22Rv1 (cell line): ENCODE measurements around the gene MRPL58.
A peak's percentile ranks its signal among the peaks of the same experiment; 100 is the strongest.
"Not testable (repeated sequence)": the region's sequence is repeated elsewhere in the genome, so short reads cannot be mapped to it uniquely, and the experiment has no call there.

Source experiments
- H3K27ac ChIP-seq: fragments of 450-650 bp; 2 replicates; pipeline ENCODE4 v1.5.1; 2017
- ZFX ChIP-seq: fragments of 450-650 bp; IDR thresholded peaks from 2 replicates; pipeline ENCODE4 v1.6.1; 2017; ENCODE audit warnings: antibody characterized with exemption, borderline replicate concordance
- TF ChIP-seq, protein P1 (sequence below): fragments of 450-650 bp; IDR thresholded peaks from 2 replicates; pipeline ENCODE4 v1.5.1; 2017; ENCODE audit warnings: mild to moderate bottlenecking

Gene MRPL58

DNA sequence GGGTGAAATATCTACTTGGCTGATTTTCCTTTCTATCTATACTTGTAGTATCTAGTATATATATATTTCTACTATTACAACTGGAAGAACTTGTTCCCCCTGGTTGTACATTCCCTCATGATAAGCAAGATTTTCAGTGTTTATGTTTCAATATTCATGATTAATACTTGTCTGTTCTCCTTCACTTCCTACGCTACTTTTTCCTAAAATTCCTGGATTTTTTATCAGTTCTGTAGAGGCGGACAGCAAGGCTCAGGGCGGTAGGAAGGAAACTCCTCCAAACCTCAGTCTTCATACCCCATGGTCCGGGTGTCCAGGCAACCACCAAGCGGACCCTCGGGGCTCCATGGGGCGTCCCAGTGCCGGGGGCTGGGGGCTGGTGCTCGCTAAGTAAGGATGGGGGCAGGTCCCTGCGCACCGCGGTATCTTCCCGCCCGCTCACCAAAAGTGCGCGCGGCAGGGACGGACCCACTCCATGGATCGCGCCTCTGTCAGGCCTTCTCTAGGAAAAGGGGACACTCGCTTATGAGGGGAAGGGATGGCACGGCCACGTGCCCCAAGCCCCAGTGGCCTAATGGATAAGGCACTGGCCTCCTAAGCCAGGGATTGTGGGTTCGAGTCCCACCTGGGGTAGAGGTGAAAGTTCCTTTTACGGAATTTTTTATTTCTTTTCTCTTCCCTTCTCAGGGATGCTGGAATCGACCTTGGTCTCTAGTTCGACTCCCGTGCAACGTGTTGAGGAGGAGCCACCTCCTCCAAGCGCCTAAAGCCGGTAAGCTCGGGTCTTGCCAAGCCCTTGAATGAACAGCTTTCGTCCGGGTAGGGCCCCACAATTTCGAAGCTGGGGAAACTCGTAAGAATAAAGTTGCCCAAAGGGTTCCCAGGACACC lies 21.1 kb downstream of the MRPL58 start:
- peak overlapping the region; percentile 96 for H3K27ac ChIP-seq
- TF ChIP-seq, protein P1, sequence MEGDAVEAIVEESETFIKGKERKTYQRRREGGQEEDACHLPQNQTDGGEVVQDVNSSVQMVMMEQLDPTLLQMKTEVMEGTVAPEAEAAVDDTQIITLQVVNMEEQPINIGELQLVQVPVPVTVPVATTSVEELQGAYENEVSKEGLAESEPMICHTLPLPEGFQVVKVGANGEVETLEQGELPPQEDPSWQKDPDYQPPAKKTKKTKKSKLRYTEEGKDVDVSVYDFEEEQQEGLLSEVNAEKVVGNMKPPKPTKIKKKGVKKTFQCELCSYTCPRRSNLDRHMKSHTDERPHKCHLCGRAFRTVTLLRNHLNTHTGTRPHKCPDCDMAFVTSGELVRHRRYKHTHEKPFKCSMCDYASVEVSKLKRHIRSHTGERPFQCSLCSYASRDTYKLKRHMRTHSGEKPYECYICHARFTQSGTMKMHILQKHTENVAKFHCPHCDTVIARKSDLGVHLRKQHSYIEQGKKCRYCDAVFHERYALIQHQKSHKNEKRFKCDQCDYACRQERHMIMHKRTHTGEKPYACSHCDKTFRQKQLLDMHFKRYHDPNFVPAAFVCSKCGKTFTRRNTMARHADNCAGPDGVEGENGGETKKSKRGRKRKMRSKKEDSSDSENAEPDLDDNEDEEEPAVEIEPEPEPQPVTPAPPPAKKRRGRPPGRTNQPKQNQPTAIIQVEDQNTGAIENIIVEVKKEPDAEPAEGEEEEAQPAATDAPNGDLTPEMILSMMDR, result 0 out of 2 replicates have a peak, but pooled peaks have one; percentile 5
- TF ChIP-seq ZFX, result no peak

DNA sequence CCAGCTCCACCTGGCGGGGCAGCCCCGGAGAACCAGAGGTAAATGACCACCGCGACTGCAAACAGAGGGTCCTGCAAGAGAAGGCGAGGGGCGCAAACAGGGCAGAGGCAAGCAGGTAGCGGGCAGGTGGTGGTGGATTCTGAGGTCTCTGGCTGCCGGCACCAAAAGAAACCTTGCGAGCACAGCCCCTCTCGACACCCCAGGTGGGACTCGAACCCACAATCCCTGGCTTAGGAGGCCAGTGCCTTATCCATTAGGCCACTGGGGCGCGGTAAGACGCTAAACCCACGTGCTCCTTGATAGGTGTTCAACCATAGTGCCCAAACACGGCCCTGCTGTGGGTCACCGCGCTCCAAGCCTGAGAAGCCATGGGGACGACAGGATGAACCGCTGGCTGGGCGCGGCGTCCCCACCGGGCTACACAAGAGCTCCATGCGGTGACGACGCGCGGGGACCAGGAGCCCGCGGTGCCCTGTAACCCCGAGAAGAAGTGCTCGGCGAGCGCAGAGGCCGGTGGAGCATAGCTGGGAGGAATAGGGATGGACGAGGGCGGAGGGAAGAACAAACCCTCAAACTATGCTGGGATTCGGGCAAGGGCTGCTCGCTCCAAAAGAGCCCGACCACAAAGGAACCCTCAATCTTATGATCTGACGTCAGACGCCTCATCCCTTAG lies 21.9 kb downstream of the MRPL58 start:
- peak overlapping the region; percentile 96 for H3K27ac ChIP-seq
- TF ChIP-seq, protein P1, result no peak
- no peak for TF ChIP-seq ZFX

DNA sequence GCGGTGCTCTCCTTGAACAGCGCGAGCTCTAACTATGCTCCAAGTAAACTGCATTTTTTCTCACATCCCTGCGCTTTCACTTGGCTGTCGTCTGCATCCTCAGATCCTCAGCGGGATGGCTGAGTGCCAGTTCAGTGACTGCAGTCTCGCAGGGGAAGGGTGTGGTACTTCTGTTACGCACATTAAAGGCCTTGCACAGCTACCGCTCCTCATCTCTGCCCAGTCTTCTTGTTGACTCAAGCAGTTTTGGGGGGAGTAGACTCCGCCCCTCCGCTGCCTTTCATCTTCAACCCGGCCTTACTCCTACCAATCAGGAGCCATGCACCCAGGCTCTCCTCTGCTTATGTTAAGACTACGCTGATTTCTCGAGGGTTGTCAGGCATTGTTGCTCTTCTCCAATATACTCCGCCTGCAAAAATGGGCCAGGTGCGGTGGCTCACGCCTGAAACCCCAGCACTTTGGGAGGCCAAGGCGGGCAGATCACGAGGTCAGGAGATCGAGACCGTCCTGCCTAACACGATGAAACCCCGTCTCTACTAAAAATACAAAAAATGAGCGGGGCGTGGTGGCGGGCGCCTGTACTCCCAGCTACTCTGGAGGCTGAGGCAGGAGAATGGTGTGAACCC lies 24.3 kb downstream of the MRPL58 start:
- TF ChIP-seq, protein P1, result no peak
- no peak for TF ChIP-seq ZFX
- peak overlapping the region; percentile 96 for H3K27ac ChIP-seq

DNA sequence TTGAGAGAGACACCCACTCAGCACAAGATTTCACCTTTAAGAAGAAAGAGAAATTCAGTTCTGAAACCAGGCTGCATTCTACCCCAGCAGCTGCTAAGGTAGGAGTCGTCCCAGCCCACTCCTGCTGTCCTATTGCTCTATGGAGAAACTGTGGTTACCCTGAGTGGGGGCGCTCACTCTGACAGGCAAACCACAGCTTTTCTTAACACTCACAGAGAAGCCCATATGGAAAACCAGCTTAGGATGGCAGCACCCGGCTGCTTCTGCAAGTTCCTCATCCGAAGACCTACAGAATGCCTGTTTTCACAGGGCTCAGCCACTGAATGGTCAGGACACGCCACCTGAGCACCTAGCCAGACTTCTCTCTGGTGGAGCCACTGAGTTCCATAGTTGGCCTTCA lies 26.8 kb downstream of the MRPL58 start:
- TF ChIP-seq ZFX, result no peak
- TF ChIP-seq, protein P1, result no peak

DNA sequence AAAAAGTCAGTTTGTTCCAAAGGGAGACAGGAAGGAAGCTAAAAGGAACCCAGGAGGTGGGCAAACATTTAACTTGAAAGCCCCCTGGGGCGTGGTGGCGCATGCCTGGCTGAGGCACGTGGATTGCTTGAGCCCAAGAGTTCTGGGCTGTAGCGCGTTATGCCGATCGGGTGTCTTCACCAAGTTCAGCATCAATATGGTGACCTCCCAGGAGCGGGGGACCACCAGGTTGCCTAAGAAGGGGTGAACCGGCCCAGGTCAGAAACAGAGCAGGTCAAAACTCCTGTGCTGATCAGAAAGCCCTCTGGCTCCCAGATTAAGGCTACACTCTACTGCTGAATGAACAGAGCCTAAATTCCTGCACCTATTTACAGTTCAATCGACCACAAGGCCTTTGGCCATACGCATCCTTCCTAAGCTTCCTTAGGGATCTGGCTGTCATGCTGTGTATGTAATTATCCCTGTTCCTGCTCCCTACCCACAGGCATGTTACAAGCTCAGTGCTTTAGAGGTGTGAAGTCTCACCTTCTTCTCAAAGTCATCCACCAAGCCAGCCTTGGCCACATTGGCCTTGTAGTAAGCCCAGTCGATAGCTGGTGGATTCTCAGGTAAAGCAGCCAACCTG lies 29.3 kb downstream of the MRPL58 start:
- H3K27ac ChIP-seq, result no peak overlapping the region
- TF ChIP-seq ZFX, result no peak
- TF ChIP-seq, protein P1, result no peak

More for the DNA sequence above, 26.8 kb downstream of the MRPL58 start:
- H3K27ac ChIP-seq, result no peak overlapping the region

DNA sequence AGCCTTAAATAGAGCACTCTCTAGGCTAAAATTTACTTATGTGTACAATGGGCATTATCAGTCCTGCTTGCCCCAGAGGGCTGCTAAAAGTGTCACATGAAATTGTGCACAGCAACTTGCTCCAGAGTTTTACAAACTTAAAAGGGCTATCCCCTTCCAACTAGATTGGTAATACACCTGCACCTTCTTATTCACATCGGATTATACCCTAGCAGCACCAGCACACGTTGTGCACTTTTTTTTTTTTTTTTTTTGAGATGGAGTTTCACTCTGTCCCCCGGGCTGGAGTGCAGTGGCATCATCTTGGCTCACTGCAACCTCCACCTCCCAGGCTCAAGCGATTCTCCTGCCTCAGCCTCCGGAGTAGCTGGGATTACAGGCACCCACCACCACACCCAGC lies 31.3 kb downstream of the MRPL58 start:
- not testable (repeated sequence) for H3K27ac ChIP-seq

DNA sequence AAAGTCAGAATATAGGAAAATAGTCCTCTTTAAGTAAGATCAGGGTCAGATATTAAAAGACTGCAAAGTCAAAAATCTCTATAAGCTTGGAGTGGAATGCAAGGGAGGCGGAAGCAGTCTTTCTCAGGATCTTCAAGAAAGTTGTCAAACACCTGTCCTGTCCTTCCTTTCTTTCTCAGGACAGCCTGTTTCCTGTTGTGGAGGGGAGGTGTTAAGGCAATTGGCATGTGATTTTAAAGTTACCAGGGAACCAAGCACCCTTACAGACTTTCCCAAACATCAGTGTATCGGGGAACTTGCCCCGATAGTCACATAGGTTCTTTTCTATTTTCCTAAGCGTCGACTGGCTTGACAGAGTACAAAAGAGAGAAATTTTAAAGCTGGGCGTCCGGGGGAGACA lies 32.2 kb downstream of the MRPL58 start:
- H3K27ac ChIP-seq, result no peak overlapping the region
- no peak for TF ChIP-seq ZFX
- TF ChIP-seq, protein P1, result no peak

DNA sequence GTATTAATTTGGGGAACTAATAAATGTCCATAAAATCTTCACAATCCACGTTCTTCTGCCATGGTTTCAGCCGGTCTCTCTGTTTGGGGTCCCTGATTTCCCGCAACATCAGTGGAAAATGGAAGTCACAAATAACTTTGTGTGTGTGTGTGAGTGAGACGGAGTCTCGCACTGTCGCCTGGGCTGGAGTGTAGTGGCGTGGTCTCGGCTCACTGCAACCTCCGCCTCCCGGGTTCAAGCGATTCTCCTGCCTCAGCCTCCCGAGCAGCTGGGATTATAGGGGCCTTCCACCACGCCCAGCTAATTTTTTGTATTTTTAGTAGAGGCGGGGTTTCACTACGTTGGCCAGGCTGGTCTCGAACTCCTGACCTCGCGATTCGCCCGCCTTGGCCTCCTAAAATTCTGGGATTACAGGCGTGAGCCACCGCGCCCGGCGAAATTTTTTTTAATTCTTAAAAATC lies 33.5 kb downstream of the MRPL58 start:
- H3K27ac ChIP-seq, result peak overlapping the region; percentile 85
